Cerebellar nuclear complex (tissue), 1 donor: ENCODE results near the gene GNAS-AS1.

Source experiments
- DNase-seq, 2 experiments: peaks; one replicate each; lab custom pipeline; 2025; lab: John Stamatoyannopoulos, UW

The GNAS-AS1 gene

GRCh38 chr20:58778760-58779159 lies 71.9 kb downstream of the GNAS-AS1 start:
- DNase-seq: no peak

- DNase-seq: no peak
These were observed 73.0 kb downstream of the GNAS-AS1 start for GRCh38 chr20:58777657-58778056.

DNA sequence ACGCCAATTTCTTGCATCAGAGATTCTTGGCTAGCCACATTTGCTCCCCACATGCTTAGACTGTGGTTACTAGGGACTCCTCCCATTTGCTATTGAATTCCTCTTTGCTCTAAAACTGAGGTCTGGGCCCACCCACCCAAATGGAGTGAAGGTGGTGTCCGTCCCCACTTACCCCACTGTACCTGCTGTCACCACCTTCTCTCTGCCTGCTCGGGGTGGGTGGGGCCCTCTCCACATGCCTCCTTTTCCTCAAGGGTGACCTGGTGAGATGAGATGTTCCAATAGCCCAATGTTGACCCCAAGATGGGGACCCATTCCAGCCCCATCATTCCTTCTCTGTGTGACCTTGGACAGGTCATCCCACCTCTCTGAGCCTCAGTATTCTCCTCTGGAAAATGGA lies 74.6 kb downstream of the GNAS-AS1 start:
- no peak for DNase-seq

GRCh38 chr20:58775371-58775770 lies 75.3 kb downstream of the GNAS-AS1 start:
- no peak for DNase-seq

DNA sequence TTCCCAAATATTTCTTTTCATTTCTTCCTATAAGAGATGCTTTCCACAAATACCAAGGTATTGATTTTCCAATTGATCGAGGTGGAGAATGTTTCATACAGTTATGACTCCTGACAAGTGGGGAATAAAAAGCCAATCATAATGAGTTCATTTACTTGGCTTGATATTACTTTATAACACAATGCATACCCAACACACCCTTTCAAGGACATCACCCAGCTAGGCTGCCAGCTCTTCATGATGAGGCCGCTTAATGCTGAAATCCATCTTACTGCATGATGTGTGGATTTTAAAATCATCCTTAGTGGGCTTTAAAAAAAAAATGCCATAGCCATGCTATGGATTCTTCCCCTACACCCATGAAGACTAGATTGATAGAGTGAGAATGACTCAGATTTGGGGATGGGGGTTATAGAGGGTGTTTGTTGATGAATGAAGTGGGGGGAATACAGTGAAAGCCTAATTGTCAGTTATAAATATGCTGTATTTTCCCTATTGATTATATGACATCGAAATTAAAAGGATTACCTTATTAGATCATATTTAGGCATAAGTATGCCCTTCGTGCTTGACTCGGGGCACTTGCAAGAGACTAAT lies 75.9 kb downstream of the GNAS-AS1 start:
- no peak for DNase-seq

DNA sequence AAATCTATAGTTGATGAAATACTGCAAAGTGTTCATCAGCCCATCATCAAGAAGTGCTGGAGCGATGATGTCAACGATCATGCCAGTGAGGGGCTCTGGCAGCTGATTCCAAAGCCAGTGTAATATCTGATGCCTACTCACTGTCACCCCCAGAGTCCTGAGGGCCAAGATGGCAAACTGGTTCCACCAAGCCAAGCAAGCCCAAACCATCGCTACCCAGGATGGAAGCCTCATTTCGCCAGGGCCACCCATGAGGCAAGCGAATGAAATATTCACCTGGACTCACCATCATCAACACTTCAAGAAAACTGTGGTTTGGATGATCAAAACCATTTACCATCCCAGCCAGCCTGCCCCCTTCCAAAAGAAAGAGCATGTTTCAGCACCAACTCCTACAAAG lies 76.5 kb downstream of the GNAS-AS1 start:
- no peak for DNase-seq

DNA sequence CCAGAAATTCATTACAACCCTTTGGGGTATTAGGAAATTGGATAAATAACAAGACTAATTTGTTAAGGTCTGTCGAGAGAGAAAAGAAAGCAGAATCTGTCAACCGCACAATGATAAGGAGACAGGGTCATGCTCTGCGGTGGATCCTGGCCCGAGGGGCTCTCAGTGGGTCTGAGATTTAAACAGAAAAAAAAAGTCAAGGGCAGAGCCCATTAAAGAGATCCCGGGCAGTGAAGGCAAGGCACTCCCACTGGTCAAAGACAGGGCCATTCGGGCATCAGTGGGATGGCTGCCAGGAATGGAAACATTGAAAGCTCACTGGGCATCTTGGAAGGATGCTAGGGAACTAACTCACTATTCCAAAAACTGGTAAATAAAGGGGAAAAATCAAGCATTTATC lies 77.9 kb downstream of the GNAS-AS1 start:
- DNase-seq: no peak
